ENCODE data around the gene FANCI. TPM values are rescaled to one million over a fixed set of nuclear protein-coding genes. Genes with fewer than 3 reads are reported as not detected.

Gene FANCI
- total RNA-seq, 4 donors from 2014 or later, result 0.67 to 1.8 (median 1.5) TPM

DNA sequence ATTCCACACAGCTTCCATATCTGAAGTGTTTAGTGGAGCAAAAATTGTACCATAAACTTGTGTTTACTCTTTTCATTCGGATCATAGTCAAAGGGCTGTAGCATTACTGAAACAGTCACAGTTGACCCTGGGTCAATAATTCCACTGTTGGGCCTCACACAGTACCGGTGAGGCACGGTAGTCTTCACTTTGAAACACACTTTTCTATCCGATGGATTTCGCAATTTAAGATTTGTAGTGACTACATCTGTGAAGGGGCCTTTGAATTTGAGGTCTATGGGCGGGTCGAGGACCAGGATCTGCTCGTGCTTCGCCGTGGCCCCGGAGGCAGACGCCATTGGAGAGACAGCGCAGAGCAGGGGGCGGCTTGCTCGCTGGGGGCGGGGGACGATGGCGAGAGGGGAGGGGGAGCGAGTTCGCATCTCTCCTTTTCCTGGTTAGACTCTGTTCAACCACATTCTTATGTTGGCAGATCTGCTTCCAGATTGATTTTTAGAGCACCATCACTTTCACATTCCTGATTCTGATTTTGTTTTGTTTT, 42.2 kb upstream of the FANCI start:
- intact Hi-C loops (cut with DNase I), result no loop called here
- Histone ChIP-seq H3K4me3 (replicated peaks in 1 of 3) (no peak overlapping the region), H3K4me1 (peaks cover 4 to 22% of the 10 kb centered on the region in 2 donors), H3K27ac (no peak overlapping the region), H3K9me3 (no peaks in the 10 kb centered on the region), H3K36me3 (no peaks in the 10 kb centered on the region), H3K27me3 (no peaks in the 10 kb centered on the region)
- TF ChIP-seq, protein P1, sequence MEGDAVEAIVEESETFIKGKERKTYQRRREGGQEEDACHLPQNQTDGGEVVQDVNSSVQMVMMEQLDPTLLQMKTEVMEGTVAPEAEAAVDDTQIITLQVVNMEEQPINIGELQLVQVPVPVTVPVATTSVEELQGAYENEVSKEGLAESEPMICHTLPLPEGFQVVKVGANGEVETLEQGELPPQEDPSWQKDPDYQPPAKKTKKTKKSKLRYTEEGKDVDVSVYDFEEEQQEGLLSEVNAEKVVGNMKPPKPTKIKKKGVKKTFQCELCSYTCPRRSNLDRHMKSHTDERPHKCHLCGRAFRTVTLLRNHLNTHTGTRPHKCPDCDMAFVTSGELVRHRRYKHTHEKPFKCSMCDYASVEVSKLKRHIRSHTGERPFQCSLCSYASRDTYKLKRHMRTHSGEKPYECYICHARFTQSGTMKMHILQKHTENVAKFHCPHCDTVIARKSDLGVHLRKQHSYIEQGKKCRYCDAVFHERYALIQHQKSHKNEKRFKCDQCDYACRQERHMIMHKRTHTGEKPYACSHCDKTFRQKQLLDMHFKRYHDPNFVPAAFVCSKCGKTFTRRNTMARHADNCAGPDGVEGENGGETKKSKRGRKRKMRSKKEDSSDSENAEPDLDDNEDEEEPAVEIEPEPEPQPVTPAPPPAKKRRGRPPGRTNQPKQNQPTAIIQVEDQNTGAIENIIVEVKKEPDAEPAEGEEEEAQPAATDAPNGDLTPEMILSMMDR (IDR thresholded peaks at IDR 0.05), result no peak
- no peak for TF ChIP-seq POLR2A (IDR thresholded peaks at IDR 0.05)
- DNase-seq, result no peak
- WGBS, 2 donors, result 90 to 93% methylated on average over 19 to 20 of the region's 20 CpGs

DNA sequence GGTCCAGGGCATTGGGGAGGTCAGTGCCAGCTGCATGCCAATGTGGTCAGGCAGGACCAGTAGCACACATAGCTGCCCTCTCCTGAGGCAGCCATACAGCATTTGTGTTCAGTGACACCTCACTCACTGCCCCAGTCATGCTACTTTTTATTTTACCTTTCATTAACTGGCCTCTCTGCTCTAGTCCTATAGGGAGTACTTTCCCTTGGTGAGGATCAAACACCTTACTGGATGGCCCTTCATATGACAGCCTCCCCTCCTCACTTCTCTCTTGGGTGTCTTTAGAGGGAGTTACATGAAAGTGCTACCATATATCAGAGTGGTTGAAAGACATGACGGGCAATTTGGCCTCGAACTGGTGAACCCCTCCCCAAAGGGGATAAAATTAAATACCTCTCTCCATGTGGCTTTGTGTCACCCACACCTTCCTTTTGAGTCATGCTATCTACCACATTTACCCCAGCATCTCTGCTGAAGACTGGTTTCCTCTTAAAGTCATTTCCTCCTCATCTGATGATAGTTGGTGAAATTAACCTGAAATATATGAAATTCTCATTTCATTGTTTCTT, 40.0 kb upstream of the FANCI start:
- 62 to 69% methylated on average over 2 of the region's 2 CpGs for WGBS, 2 donors
- intact Hi-C loops (cut with DNase I), result no loop called here
- no peak for DNase-seq
- H3K9me3 ChIP-seq, result no peaks in the 10 kb centered on the region
- peaks cover 0 to 8% of the 10 kb centered on the region in 2 donors for H3K4me1 ChIP-seq
- no peak for TF ChIP-seq POLR2A (IDR thresholded peaks at IDR 0.05)
- TF ChIP-seq, protein P1 (IDR thresholded peaks at IDR 0.05), result no peak
- no peaks in the 10 kb centered on the region for H3K27me3 ChIP-seq
- no peak overlapping the region for H3K27ac ChIP-seq
- H3K36me3 ChIP-seq, result no peaks in the 10 kb centered on the region
- no peak overlapping the region for H3K4me3 ChIP-seq (replicated peaks in 1 of 3)

DNA sequence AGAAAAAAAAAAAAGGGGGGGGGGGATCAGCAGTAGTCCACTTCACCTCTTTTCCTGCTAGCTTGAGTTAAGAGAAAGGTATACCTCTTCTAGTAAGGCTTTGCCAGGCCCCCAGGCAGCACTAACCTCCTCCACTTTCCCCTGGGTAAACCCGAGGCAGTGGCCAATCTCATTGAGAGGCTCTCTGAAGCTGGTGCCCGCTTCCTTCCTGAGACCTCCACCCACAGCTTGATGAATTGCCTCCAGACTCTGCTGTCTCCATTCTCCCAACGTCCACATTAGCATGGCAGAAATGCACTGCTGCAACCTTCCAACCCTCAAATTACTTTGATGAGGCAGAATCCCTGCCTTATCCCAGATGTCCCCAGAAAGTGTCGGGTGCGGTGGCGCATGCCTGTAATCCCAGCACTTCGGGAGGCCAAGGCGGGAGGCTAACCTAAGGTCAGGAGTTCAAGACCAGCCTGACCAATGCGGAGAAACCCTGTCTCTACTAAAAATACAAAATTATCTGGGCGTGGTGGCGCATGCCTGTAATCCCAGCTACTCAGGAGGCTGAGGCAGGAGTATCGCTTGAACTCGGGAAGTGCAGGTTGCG, 37.7 kb upstream of the FANCI start:
- no peak overlapping the region for H3K27ac ChIP-seq
- WGBS, 2 donors, result 76 to 80% methylated on average over 14 of the region's 14 CpGs

DNA sequence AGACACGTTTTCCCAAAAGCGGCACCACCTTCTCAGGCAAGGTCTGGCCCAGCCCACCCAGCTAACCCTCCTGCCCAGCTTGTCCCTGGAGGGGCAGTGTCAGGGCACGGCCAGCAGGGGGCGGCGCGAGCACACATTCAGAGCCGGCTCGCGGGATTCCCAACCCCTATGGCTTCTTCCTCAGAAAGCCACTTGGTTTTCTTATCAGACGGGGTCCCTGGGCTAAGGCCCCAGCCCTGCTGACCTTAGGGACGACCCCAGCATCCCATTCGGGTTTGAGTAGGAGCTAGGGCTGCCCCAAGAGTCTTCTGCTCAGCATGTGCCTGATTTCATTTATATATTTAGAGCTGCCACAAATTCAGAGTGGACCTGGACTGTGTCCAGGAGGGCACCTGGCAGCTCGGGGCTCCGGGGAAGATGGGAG, 36.9 kb upstream of the FANCI start:
- H3K9me3 ChIP-seq, result no peaks in the 10 kb centered on the region
- intact Hi-C loops (cut with DNase I), result loop anchor here (5.0 kb wide), 1 partner anchor 220 kb away; no protein-coding TSS in a partner anchor

More for the DNA sequence above, 37.7 kb upstream of the FANCI start:
- Histone ChIP-seq H3K9me3 (no peaks in the 10 kb centered on the region), H3K27me3 (no peaks in the 10 kb centered on the region), H3K36me3 (no peaks in the 10 kb centered on the region), H3K4me1 (peaks cover 0 to 7% of the 10 kb centered on the region in 2 donors), H3K4me3 (replicated peaks in 1 of 3) (no peak overlapping the region)
- no peak for DNase-seq
- intact Hi-C loops (cut with DNase I), result loop anchor here (5.0 kb wide), 1 partner anchor 221 kb away; no protein-coding TSS in a partner anchor
- TF ChIP-seq, protein P1 (IDR thresholded peaks at IDR 0.05), result no peak
- no peak for TF ChIP-seq POLR2A (IDR thresholded peaks at IDR 0.05)

More for the DNA sequence above, 36.9 kb upstream of the FANCI start:
- Histone ChIP-seq H3K4me1 (peaks cover 0 to 7% of the 10 kb centered on the region in 2 donors), H3K4me3 (replicated peaks in 1 of 3) (no peak overlapping the region), H3K27me3 (no peaks in the 10 kb centered on the region), H3K36me3 (no peaks in the 10 kb centered on the region), H3K27ac (no peak overlapping the region)
- 1 to 11% methylated on average over 4 to 14 of the region's 14 CpGs for WGBS, 2 donors
- TF ChIP-seq, protein P1 (IDR thresholded peaks at IDR 0.05), result peak; percentile 80 to 98 (median 88)
- no peak for TF ChIP-seq POLR2A (IDR thresholded peaks at IDR 0.05)
- peak; percentile 73 to 78 for DNase-seq
